ENCODE data around the gene LSAMP. TPM values are rescaled to one million over a fixed set of nuclear protein-coding genes. Genes with fewer than 3 reads are reported as not detected.

LSAMP gene
- total RNA-seq, 1 donor from 2014 or later = 1.1 TPM

DNA sequence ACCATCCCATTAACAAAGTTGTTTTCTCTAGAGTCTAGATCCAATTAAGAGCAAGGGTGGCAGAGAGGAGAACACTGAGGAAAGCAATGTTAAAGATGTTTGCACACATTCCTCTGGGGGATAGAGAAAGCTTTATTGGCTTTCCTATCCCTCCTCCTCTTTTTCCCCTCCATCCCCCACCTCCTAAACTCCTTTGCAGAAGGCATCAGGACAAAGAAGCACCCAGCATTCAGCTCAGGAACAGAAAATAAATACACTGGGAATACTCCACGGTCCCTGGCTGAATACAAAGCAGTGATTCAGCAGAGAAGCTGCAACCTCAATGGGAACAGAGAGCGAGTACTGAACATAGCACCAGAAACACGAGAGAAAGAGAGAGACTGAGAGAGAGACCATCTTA lies 21.9 kb downstream of the LSAMP start:
- Mint-ChIP-seq H3K9me3 (ENCODE audit: low read depth) (peaks cover 3% of the 10 kb centered on the region), H3K4me3 (ENCODE audit: unreplicated experiment) (no peak overlapping the region), H3K27ac (ENCODE audit: unreplicated experiment) (no peak overlapping the region), H3K27me3 (ENCODE audit: low read depth) (no peaks in the 10 kb centered on the region), H3K36me3 (ENCODE audit: low read depth) (no peaks in the 10 kb centered on the region), H3K4me1 (ENCODE audit: low read depth) (peaks cover 9% of the 10 kb centered on the region)
- DNase-seq (ENCODE audit: low spot score) = no peak
- TF ChIP-seq, protein P1, sequence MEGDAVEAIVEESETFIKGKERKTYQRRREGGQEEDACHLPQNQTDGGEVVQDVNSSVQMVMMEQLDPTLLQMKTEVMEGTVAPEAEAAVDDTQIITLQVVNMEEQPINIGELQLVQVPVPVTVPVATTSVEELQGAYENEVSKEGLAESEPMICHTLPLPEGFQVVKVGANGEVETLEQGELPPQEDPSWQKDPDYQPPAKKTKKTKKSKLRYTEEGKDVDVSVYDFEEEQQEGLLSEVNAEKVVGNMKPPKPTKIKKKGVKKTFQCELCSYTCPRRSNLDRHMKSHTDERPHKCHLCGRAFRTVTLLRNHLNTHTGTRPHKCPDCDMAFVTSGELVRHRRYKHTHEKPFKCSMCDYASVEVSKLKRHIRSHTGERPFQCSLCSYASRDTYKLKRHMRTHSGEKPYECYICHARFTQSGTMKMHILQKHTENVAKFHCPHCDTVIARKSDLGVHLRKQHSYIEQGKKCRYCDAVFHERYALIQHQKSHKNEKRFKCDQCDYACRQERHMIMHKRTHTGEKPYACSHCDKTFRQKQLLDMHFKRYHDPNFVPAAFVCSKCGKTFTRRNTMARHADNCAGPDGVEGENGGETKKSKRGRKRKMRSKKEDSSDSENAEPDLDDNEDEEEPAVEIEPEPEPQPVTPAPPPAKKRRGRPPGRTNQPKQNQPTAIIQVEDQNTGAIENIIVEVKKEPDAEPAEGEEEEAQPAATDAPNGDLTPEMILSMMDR (IDR thresholded peaks at IDR 0.05) = no peak

DNA sequence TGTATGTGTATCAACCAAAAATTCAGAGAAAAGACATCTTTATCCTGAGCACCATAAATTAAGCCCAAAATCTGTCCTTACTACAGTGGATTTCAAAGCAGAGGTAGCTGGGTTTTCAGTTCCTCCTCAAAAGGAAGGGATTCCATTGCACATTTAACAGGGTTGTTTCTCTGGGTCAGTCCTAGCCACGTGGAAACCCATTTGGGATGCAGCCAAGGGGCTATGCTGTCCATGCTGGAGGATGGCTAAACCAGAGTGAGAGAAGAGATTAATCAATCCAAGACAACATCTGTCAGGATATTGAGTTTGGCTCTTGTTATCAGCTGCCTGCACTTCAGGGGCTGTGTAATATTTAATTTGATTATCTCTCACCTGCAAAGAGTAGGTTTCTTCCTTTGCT lies 28.1 kb downstream of the LSAMP start:
- Mint-ChIP-seq H3K4me3 (ENCODE audit: unreplicated experiment) (no peak overlapping the region), H3K4me1 (ENCODE audit: low read depth) (no peaks in the 10 kb centered on the region), H3K36me3 (ENCODE audit: low read depth) (peaks cover 1% of the 10 kb centered on the region), H3K27me3 (ENCODE audit: low read depth) (peaks cover 1% of the 10 kb centered on the region), H3K27ac (ENCODE audit: unreplicated experiment) (no peak overlapping the region), H3K9me3 (ENCODE audit: low read depth) (peaks cover 6% of the 10 kb centered on the region)
- TF ChIP-seq, protein P1 (IDR thresholded peaks at IDR 0.05) = no peak
- DNase-seq (ENCODE audit: low spot score) = no peak

DNA sequence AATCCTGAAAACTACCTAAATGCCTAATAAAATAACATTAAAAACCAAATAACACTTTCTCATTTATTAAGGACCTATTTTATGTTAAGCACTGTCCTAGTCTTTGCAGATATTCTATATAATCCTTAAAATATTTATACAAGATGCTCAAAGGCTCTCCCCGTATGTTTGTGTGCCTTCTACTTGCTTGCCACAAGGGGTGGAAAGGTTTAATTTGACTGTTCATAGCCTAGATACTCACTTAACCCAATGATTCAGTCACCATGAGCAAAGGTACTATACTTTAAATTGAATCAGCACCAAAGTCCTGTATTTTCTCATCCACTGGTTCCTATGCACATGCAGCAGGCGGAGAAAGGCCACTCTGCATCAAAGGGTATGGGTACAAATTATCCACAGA lies 32.0 kb downstream of the LSAMP start:
- DNase-seq (ENCODE audit: low spot score) = no peak
- Mint-ChIP-seq H3K9me3 (ENCODE audit: low read depth) (peaks cover 3% of the 10 kb centered on the region), H3K27ac (ENCODE audit: unreplicated experiment) (no peak overlapping the region), H3K4me1 (ENCODE audit: low read depth) (no peaks in the 10 kb centered on the region), H3K36me3 (ENCODE audit: low read depth) (peaks cover 1% of the 10 kb centered on the region), H3K27me3 (ENCODE audit: low read depth) (peaks cover 1% of the 10 kb centered on the region), H3K4me3 (ENCODE audit: unreplicated experiment) (no peak overlapping the region)
- TF ChIP-seq, protein P1 (IDR thresholded peaks at IDR 0.05) = no peak

DNA sequence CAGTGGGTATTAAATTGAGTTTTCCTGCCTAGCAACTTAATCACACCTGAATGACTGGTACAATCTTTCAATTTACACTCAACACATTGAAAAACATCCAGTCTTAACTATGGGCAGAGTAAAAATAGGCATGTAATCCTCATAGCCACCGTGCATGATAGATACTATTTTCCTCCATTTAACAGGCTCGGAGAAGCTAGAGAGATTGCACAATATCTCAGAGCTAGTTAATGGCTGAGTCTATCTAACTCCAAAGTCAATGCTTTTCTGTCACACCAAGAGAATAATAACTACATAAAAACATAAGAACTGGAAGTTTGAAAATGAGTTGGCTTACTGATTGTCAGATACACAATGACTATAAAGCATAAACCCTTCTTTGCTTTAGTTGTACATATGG lies 36.8 kb downstream of the LSAMP start:
- Mint-ChIP-seq H3K27me3 (ENCODE audit: low read depth) (no peaks in the 10 kb centered on the region), H3K9me3 (ENCODE audit: low read depth) (no peaks in the 10 kb centered on the region), H3K27ac (ENCODE audit: unreplicated experiment) (no peak overlapping the region), H3K4me1 (ENCODE audit: low read depth) (no peaks in the 10 kb centered on the region), H3K4me3 (ENCODE audit: unreplicated experiment) (no peak overlapping the region), H3K36me3 (ENCODE audit: low read depth) (no peaks in the 10 kb centered on the region)
- no peak for DNase-seq (ENCODE audit: low spot score)
- TF ChIP-seq, protein P1 (IDR thresholded peaks at IDR 0.05) = no peak

DNA sequence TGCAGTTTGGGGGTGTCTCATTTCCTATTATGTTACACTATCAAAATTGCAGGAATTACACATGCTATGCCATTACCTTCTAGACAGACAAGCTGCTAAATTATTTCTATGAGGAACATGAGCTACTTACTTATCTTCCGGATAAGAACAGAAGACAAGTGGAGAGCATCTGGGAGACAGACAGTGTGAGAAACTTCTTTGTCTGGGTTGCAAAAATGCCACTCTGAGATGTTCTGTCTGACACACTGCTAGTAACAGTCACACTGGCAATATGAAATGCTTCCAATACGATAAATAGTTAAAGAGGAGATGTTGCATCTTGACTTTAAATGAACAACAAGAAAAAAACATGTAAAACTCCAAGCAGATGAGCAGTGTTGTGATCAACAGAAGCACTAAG lies 40.1 kb downstream of the LSAMP start:
- no peak overlapping the region for H3K4me3 Mint-ChIP-seq (ENCODE audit: unreplicated experiment)
- H3K9me3 Mint-ChIP-seq (ENCODE audit: low read depth) = no peaks in the 10 kb centered on the region
- H3K27ac Mint-ChIP-seq (ENCODE audit: unreplicated experiment) = no peak overlapping the region

More for the DNA sequence above, 40.1 kb downstream of the LSAMP start:
- H3K36me3 Mint-ChIP-seq (ENCODE audit: low read depth) = no peaks in the 10 kb centered on the region
- H3K4me1 Mint-ChIP-seq (ENCODE audit: low read depth) = no peaks in the 10 kb centered on the region
- no peaks in the 10 kb centered on the region for H3K27me3 Mint-ChIP-seq (ENCODE audit: low read depth)
- DNase-seq (ENCODE audit: low spot score) = no peak
- TF ChIP-seq, protein P1 (IDR thresholded peaks at IDR 0.05) = no peak
